Renal pelvis (tissue), 4 donors: ENCODE measurements around the gene LAMC3. TPM values are rescaled to one million over a fixed set of nuclear protein-coding genes. Genes with fewer than 3 reads are reported as not detected.
"Not testable (repeated sequence)": the region's sequence is repeated elsewhere in the genome, so short reads cannot be mapped to it uniquely, and the experiment has no call there.

Experiments used
- DNase-seq: peaks from one replicate; pipeline ENCODE4 v3.0.0-alpha.2; 2013
- polyA plus RNA-seq, 3 donors: library from polyadenylated mRNA; unstranded; fragments of 120-200 nt; gene quantifications; one replicate each; pipeline ENCODE4 v1.2.1, GENCODE V29; 2013; ENCODE audit not compliant: insufficient read length in 3 of 3

LAMC3 gene
- polyA plus RNA-seq, 3 donors, result 30.8 to 41.4 (median 35.6) TPM

- no peak for DNase-seq
These were observed 88.4 kb downstream of the LAMC3 start for GRCh38 chr9:131097126-131097947.

- no peak for DNase-seq
These were observed 88.9 kb downstream of the LAMC3 start for GRCh38 chr9:131097948-131098278.

GRCh38 chr9:131098391-131099101 is 89.6 kb downstream of the LAMC3 start:
- no peak for DNase-seq

- no peak for DNase-seq
These were observed 90.2 kb downstream of the LAMC3 start for GRCh38 chr9:131099102-131099606.

- DNase-seq, result not testable (repeated sequence)
These were observed 90.9 kb downstream of the LAMC3 start for GRCh38 chr9:131099845-131100244.

- DNase-seq, result peak; percentile 89
These were observed 91.5 kb downstream of the LAMC3 start for GRCh38 chr9:131100445-131100844.

GRCh38 chr9:131101207-131101964 is 92.4 kb downstream of the LAMC3 start:
- no peak for DNase-seq

- no peak for DNase-seq
These were observed 94.0 kb downstream of the LAMC3 start for GRCh38 chr9:131103024-131103423.

- DNase-seq, result no peak
These were observed 94.6 kb downstream of the LAMC3 start for GRCh38 chr9:131103535-131103934.

GRCh38 chr9:131104016-131104740 is 95.2 kb downstream of the LAMC3 start:
- no peak for DNase-seq

GRCh38 chr9:131105952-131106351 is 97.0 kb downstream of the LAMC3 start:
- DNase-seq, result no peak

GRCh38 chr9:131107760-131108159 is 98.8 kb downstream of the LAMC3 start:
- DNase-seq, result no peak

GRCh38 chr9:131111186-131111853 is 102.3 kb downstream of the LAMC3 start:
- DNase-seq, result no peak

GRCh38 chr9:131111854-131112311 is 102.9 kb downstream of the LAMC3 start:
- DNase-seq, result no peak

- DNase-seq, result no peak
These were observed 103.6 kb downstream of the LAMC3 start for GRCh38 chr9:131112374-131113154.

- no peak for DNase-seq
These were observed 104.7 kb downstream of the LAMC3 start for GRCh38 chr9:131113655-131114054.

GRCh38 chr9:131114084-131114535 is 105.1 kb downstream of the LAMC3 start:
- no peak for DNase-seq

- not testable (repeated sequence) for DNase-seq
These were observed 106.4 kb downstream of the LAMC3 start for GRCh38 chr9:131115360-131115742.

GRCh38 chr9:131116281-131117120 is 107.5 kb downstream of the LAMC3 start:
- DNase-seq, result no peak
